Thoracic aorta (tissue), 2 donors: ENCODE data around the gene CDC42BPB. TPM values are rescaled to one million over a fixed set of nuclear protein-coding genes. Genes with fewer than 3 reads are reported as not detected.

Experiments
- ATAC-seq: fragments of 150-250 bp; one replicate; pipeline ENCODE4 v1.8.0; 2017; ENCODE audit warnings: low read depth; ENCODE audit not compliant: insufficient number of reproducible peaks, low FRiP score
- DNase-seq: peaks from one replicate; pipeline ENCODE4 v3.0.0-alpha.2; 2020; ENCODE audit warnings: low spot score
- H3K27ac ChIP-seq, 2 donors: fragments of 200-600 bp; sonication (generic); 1 replicate in 1 of 2; 2 replicates in 1 of 2; pipeline ENCODE4 v1.5.1; 2016; ENCODE audit warnings: mild to moderate bottlenecking in 2 of 2, moderate library complexity in 2 of 2
- H3K27me3 ChIP-seq: fragments of 200-600 bp; sonication (generic); replicated peaks from 2 replicates; pipeline ENCODE4 v1.6.0; 2016; ENCODE audit warnings: mild to moderate bottlenecking; ENCODE audit not compliant: insufficient read depth
- H3K36me3 ChIP-seq: fragments of 200-600 bp; sonication (generic); one replicate; pipeline ENCODE4 v1.5.1; 2016
- H3K4me1 ChIP-seq, 2 donors: fragments of 200-600 bp; sonication (generic); 1 replicate in 1 of 2; 2 replicates in 1 of 2; pipeline versions ENCODE4 v1.5.1 to v1.6.0; 2016; ENCODE audit warnings: low read depth in 2 of 2, mild to moderate bottlenecking in 1 of 2; ENCODE audit not compliant: control insufficient read depth in 1 of 2
- H3K4me3 ChIP-seq: fragments of 200-600 bp; sonication (generic); 2 replicates; pipeline ENCODE4 v1.5.1; 2016; ENCODE audit warnings: mild to moderate bottlenecking
- H3K9me3 ChIP-seq: fragments of 200-600 bp; sonication (generic); 2 replicates; pipeline ENCODE4 v1.5.1; 2016
- total RNA-seq, 2 donors: library from RNA; depleted of rRNA; stranded (reverse); fragments of >200 nt; gene quantifications; one replicate each; pipeline versions ENCODE4 v1.1.0 to v1.2.3, GENCODE V29; 2016
- TF ChIP-seq, protein P1 (sequence below): fragments of 200-600 bp; sonication (generic); IDR thresholded peaks from one replicate; pipeline ENCODE4 v1.5.1; 2019; ENCODE audit warnings: antibody characterized with exemption

The CDC42BPB gene
- total RNA-seq, 2 donors from 2014 or later, result 121 to 133 TPM

DNA sequence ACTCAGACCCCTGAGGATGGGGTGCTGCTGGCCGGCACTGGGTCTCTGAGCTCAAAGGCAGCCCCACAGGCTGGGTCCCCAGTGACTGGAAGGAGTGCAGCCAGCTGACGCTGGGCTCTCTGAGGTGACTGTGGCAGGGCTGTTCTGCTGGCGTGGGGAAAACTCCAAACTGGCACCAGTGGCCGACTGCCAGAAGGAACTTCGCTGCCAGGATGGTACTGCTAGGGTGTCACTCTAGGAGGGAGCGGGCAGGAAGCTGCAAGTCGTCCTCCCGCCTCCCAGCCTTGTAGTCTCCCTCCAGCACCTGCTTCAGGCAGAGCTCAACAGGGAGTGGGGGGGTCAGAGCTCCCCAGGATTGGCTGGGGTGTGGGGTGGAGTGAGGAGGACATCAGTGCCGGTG is 41.3 kb downstream of the CDC42BPB start:
- TF ChIP-seq, protein P1, sequence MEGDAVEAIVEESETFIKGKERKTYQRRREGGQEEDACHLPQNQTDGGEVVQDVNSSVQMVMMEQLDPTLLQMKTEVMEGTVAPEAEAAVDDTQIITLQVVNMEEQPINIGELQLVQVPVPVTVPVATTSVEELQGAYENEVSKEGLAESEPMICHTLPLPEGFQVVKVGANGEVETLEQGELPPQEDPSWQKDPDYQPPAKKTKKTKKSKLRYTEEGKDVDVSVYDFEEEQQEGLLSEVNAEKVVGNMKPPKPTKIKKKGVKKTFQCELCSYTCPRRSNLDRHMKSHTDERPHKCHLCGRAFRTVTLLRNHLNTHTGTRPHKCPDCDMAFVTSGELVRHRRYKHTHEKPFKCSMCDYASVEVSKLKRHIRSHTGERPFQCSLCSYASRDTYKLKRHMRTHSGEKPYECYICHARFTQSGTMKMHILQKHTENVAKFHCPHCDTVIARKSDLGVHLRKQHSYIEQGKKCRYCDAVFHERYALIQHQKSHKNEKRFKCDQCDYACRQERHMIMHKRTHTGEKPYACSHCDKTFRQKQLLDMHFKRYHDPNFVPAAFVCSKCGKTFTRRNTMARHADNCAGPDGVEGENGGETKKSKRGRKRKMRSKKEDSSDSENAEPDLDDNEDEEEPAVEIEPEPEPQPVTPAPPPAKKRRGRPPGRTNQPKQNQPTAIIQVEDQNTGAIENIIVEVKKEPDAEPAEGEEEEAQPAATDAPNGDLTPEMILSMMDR, result no peak
- Histone ChIP-seq H3K36me3 (no peaks in the 10 kb centered on the region), H3K27me3 (no peaks in the 10 kb centered on the region), H3K27ac (no peak overlapping the region), H3K4me3 (no peak overlapping the region), H3K4me1 (peaks cover 17 to 46% of the 10 kb centered on the region in 2 donors), H3K9me3 (no peaks in the 10 kb centered on the region)
- no peak for ATAC-seq
- DNase-seq, result no peak

DNA sequence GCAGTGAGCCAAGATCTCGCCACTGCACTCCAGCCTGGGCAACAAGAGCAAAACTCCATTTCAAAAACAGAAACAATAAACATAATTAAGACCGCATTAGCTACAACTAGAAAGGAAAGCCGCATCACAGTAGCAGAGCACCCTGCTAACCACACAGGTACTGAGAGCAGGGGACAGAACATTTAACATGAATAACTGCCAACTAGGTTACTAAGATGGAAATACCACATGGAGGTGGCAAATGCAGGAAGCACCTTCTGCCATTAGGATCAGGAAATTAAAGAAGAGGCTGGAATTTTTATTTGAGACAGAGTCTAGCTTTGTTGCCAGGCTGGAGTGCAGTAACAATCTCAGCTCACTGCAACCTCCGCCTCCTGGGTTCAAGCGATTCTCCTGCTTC is 41.9 kb downstream of the CDC42BPB start:
- Histone ChIP-seq H3K27ac (no peak overlapping the region), H3K4me1 (peaks cover 17 to 43% of the 10 kb centered on the region in 2 donors), H3K9me3 (no peaks in the 10 kb centered on the region), H3K27me3 (no peaks in the 10 kb centered on the region), H3K36me3 (no peaks in the 10 kb centered on the region), H3K4me3 (no peak overlapping the region)
- TF ChIP-seq, protein P1, result no peak
- ATAC-seq (no peak), DNase-seq (no peak)

DNA sequence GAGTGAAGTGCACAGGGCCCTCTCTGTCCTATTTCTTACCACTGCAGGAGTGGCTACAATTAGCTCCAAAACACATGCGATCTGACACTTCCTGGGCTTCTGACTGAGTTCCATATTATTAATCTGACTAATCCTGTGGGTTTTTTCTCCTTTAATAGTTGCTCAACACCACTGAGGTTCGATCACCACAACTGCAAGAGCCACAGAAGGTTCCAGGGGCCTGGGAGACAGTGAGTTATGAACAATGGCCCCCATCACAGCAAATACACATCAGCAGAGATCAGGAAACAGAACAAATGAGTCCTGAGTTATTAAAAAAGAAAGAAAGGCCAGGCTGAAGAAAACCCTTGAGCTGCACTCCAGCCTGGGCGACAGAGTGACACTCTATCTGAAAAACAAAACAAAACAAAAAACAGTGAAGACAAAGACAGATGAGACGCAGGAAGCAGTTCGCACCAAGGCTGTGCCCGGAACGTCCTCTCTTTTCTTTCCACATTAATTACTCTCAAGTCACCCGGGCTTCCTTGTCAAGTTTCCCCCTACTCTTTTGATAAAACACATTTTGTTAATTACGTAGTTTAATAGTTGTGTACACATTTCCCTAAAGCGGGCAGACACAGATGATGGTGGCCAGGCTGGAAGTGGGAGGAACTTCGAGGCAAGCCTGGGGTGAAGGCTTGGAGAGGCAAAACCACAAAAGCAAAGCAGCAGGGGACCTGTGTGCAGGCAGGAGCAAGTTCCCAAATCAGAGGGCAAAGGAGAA is 42.7 kb downstream of the CDC42BPB start:
- ATAC-seq (no peak), DNase-seq (no peak)
- H3K4me3 ChIP-seq, result no peak overlapping the region
- H3K4me1 ChIP-seq, result peaks cover 19 to 43% of the 10 kb centered on the region in 2 donors
- no peaks in the 10 kb centered on the region for H3K27me3 ChIP-seq
- H3K27ac ChIP-seq, result no peak overlapping the region
- TF ChIP-seq, protein P1, result no peak
- H3K36me3 ChIP-seq, result no peaks in the 10 kb centered on the region
- no peaks in the 10 kb centered on the region for H3K9me3 ChIP-seq

DNA sequence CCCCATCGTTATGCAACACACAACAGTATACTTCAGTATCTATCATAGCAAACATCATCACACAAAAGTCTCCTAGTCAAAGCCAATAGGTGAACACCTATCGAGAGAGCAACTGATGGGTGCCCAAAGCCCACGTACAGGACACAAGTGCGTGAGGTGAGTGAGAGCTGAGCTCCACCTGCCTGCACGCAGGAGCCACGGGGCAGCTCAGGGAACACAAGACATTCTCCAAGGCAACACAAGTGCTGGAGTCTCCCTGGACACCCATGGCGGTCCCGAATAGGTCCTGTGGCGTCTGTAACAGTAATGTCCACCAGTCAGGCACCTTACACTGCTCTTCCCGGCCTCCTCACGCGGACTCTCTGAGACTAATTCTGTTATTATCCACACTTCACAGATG is 44.3 kb downstream of the CDC42BPB start:
- no peak for DNase-seq
- Histone ChIP-seq H3K9me3 (no peaks in the 10 kb centered on the region), H3K27ac (no peak overlapping the region), H3K4me3 (no peak overlapping the region), H3K4me1 (peaks cover 24 to 49% of the 10 kb centered on the region in 2 donors), H3K27me3 (no peaks in the 10 kb centered on the region), H3K36me3 (no peaks in the 10 kb centered on the region)
- TF ChIP-seq, protein P1, result no peak
- no peak for ATAC-seq

DNA sequence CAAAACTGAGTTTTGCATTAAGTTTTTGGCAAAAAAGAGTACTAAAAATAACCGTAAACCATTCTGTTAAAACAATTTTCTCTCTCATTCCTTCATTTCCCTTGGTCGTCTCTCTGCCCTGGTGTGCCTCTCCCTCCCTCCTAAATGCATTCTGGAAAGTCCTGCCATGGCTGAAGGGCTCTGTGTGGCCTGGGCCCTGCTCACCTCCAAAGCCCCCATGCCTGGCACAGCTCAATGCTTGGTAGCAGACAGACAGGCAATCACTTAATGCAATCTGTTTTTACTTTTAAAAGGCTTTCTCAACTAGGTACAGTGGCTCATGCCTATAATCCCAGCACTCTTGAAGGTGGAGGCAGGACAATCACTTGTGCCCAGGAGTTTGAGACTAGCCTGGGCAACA is 47.8 kb downstream of the CDC42BPB start:
- Histone ChIP-seq H3K4me3 (no peak overlapping the region), H3K27me3 (no peaks in the 10 kb centered on the region), H3K9me3 (no peaks in the 10 kb centered on the region), H3K4me1 (peaks cover 12 to 25% of the 10 kb centered on the region in 2 donors), H3K27ac (peak overlapping the region in 1 of 2 donors; percentile 22), H3K36me3 (no peaks in the 10 kb centered on the region)
- no peak for DNase-seq
- ATAC-seq, result no peak
- TF ChIP-seq, protein P1, result no peak
